ENCODE measurements around the gene PLXNA2. TPM values are rescaled to one million over a fixed set of nuclear protein-coding genes. Genes with fewer than 3 reads are reported as not detected.

Gene PLXNA2
- total and polyA plus RNA-seq, 3 donors from 2014 or later: 4.1 to 5.5 (median 4.7) TPM

DNA sequence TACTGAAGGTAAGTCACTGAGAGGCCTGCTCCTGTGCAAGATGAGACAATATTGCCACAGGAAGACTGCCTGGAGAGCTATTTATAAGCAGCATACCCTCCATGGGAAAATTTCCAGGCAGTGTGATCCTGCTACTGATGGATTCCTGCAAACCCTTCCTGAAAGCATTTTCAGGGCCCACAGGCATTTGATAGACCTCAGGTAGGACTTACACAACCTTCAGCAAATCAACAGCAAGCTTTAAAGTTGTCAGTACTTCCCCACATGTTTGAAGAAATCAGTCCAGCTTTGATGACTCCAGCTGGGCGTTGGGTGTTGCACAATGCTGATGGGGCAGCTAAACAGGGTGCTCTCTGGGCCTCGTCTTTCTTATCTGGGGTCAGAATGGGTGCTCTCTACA lies 108.8 kb downstream of the PLXNA2 start:
- Histone ChIP-seq H3K27ac (no peak overlapping the region), H3K4me3 (no peak overlapping the region), H3K36me3 (ENCODE audit: low read depth, missing control alignments) (no peaks in the 10 kb centered on the region), H3K27me3 (no peaks in the 10 kb centered on the region), H3K9me3 (no peaks in the 10 kb centered on the region), H3K4me1 (no peaks in the 10 kb centered on the region)
- WGBS, 2 donors: 86 to 100% methylated on average over 2 of the region's 2 CpGs
- intact Hi-C loops (cut with DNase I; ENCODE audit: low total_unique reads): loop anchor here (10.0 kb wide), 1 partner anchor 109 kb away; the partner anchor contains the start of gene PLXNA2
- DNase-seq: no peak
- TF ChIP-seq POLR2A (IDR thresholded peaks at IDR 0.05): no peak
- TF ChIP-seq, protein P1, sequence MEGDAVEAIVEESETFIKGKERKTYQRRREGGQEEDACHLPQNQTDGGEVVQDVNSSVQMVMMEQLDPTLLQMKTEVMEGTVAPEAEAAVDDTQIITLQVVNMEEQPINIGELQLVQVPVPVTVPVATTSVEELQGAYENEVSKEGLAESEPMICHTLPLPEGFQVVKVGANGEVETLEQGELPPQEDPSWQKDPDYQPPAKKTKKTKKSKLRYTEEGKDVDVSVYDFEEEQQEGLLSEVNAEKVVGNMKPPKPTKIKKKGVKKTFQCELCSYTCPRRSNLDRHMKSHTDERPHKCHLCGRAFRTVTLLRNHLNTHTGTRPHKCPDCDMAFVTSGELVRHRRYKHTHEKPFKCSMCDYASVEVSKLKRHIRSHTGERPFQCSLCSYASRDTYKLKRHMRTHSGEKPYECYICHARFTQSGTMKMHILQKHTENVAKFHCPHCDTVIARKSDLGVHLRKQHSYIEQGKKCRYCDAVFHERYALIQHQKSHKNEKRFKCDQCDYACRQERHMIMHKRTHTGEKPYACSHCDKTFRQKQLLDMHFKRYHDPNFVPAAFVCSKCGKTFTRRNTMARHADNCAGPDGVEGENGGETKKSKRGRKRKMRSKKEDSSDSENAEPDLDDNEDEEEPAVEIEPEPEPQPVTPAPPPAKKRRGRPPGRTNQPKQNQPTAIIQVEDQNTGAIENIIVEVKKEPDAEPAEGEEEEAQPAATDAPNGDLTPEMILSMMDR (IDR thresholded peaks at IDR 0.05): no peak

DNA sequence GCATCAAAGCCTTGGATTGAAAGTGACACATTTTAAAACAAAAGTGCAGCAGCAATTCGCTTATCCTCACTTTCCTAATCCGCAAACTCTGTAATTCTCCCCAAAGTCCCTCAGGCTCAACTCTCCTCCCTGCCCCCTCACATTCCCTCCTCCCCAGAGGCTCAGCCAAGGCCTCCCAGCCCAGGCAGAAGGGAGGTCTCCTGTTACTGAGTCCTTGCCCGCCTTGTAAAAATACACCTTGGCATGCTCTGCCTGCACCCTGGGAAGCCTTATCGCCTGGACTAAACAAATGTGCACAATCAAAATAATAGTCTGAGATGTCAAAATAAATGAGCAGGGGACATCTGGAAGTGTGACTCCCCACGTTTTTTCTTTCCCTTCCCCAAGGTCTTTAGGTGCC lies 109.7 kb downstream of the PLXNA2 start:
- TF ChIP-seq POLR2A (IDR thresholded peaks at IDR 0.05): no peak
- TF ChIP-seq, protein P1 (IDR thresholded peaks at IDR 0.05): no peak
- Histone ChIP-seq H3K9me3 (no peaks in the 10 kb centered on the region), H3K4me3 (no peak overlapping the region), H3K27me3 (no peaks in the 10 kb centered on the region), H3K36me3 (ENCODE audit: low read depth, missing control alignments) (no peaks in the 10 kb centered on the region), H3K4me1 (no peaks in the 10 kb centered on the region), H3K27ac (no peak overlapping the region)
- DNase-seq: no peak
- intact Hi-C loops (cut with DNase I; ENCODE audit: low total_unique reads): loop anchor here (10.0 kb wide), 1 partner anchor 110 kb away; the partner anchor contains the start of gene PLXNA2
- 73 to 79% methylated on average over 5 of the region's 5 CpGs for WGBS, 2 donors

DNA sequence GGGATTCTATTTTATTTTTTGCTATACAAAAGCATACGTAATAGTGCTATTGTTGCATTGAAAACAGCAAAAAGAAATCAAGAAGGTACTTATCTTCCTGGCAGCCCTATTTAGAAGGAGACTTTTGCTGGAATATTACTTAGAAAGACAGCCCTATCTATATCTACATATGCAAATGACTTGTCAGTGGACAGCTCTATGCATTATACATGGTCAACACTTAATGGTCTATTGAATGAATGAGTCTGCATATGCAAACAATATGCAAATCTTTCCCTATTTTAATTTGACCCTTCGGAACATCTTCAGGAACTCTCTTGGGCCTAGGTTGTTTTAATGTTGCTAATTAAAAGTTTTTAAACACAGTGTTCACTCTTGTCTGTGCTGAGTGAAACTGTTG lies 110.8 kb downstream of the PLXNA2 start:
- Histone ChIP-seq H3K36me3 (ENCODE audit: low read depth, missing control alignments) (no peaks in the 10 kb centered on the region), H3K27me3 (no peaks in the 10 kb centered on the region), H3K27ac (no peak overlapping the region), H3K4me1 (no peaks in the 10 kb centered on the region), H3K4me3 (no peak overlapping the region), H3K9me3 (no peaks in the 10 kb centered on the region)
- TF ChIP-seq, protein P1 (IDR thresholded peaks at IDR 0.05): no peak
- TF ChIP-seq POLR2A (IDR thresholded peaks at IDR 0.05): no peak
- intact Hi-C loops (cut with DNase I; ENCODE audit: low total_unique reads): loop anchor here (10.0 kb wide), 1 partner anchor 111 kb away; the partner anchor contains the start of gene PLXNA2
- no peak for DNase-seq
- 90 to 94% methylated on average over 2 of the region's 2 CpGs for WGBS, 2 donors

DNA sequence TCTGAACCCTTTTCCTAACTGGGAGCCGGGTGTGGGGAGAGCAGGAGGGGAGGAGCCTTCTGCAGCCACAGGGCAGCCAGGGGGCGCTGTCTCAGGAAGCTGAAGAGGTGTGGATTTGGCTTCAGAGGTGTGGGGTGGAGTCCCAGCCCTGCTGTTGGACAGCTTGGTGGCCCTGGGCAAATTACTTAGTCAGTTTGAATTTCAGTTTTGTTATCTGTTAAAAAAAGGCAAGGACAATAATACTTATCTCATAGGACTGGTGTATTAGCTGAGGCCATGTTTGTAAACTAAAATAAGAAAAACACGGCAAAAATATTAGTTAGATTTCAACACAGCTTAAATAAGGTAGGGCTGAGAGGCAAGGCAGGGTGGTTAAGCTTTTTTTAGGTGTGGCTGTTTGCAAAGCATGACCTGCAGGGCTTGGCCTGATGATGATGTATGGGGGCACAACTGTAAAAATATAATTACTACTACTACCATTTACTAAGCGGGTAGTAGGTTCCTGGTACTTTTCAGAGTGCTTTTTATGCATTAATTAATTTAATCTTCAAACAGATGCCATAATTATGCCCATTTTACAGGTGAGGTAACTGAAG lies 111.8 kb downstream of the PLXNA2 start:
- Histone ChIP-seq H3K9me3 (no peaks in the 10 kb centered on the region), H3K4me3 (no peak overlapping the region), H3K27me3 (no peaks in the 10 kb centered on the region), H3K36me3 (ENCODE audit: low read depth, missing control alignments) (no peaks in the 10 kb centered on the region), H3K27ac (no peak overlapping the region), H3K4me1 (no peaks in the 10 kb centered on the region)
- DNase-seq: peak; percentile 87
- TF ChIP-seq POLR2A (IDR thresholded peaks at IDR 0.05): no peak
- TF ChIP-seq, protein P1 (IDR thresholded peaks at IDR 0.05): peak; percentile 71 to 83 (median 76)
- 48 to 54% methylated on average over 4 of the region's 4 CpGs for WGBS, 2 donors
- intact Hi-C loops (cut with DNase I; ENCODE audit: low total_unique reads): loop anchor here (10.0 kb wide), 1 partner anchor 112 kb away; the partner anchor contains the start of gene PLXNA2
